ENCODE data around the gene DENND2D.

DENND2D gene

DNA sequence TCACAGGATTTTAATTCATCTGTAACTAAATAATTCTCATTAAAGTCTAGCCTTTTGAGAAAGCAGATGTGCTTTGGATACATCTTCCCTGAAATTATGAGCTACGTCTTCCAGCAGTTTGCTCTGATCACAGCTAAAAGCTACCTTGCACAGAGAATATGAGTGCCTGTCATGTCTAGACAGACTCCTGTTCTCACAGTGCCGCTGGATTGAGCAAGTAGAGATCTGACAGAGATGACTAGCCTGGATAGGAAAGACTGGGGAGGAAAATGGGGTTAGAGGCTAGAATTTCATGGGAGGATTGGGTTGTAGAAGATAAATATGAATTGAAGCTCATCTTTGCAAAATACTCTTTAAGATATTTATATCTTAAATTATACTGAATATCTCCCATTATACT is 36.3 kb downstream of the DENND2D start:
- DNase-seq, result no peak

GRCh38 chr1:111163363-111163762 is 37.1 kb downstream of the DENND2D start:
- no peak for DNase-seq

DNA sequence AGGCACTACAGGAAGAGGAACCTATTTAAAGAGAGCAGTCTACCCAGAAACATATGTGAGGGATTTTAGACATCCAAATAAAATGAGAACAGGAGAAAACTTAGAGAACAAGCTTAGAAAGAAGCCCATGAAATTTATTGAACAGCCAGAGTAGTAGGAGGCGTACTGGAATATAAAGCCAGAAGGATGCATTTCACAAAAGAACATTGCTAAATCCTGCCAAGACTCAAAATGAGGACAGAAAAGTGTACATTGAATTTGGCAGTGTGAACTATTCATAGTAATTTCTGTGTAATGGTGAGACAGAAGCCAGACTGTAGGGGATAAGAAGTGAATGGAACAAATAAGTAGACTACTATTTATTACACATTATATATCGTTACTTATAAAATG is 38.0 kb downstream of the DENND2D start:
- no peak for DNase-seq

DNA sequence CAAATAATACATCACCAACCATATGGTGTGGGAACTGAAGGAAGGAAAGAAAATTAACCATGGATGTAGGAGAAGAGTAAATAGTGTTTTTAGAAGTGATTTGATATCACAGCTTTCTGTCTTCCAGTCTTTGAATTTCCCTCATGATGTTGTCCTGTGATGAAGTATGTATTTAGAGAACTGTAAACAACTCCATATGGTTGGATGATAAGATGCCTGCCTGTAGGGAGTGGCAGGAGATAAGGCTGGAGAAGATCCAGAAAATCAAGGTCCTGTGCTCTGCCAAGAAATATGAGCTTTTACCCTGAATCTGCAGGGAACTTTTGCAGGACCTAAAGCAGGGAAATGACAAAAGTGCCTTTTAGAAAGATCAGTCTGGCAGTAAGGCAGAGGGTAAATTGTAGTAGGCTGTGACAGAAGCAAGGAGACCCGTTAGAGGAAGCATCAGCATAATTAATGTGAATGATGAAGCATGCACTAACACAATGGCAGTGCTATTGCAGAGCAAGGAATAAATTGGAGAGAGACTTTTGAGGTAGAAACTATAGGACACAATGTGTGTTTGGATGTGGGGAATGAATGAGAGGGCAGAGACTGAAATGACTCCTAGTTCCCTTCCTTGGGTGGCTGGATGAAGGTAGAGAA is 38.5 kb downstream of the DENND2D start:
- DNase-seq, result no peak

DNA sequence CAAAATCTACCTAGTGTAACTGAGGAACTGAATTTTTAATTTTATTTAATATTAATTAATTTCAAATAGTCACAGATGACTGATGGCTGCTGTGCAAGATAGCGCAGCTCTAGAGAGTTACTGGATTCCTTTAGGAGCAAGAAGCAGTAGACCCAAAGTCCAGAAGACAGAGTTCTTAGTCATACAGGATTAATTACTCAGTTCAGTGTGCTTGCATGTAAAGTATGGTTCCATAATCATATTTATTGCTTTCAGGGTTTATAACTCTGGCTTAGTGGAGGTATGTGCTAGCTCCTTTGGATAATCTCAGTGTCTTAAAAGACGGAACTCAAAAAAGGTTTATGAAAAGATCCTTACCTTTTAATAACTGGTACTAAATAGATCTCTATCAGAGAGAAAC is 43.0 kb downstream of the DENND2D start:
- no peak for DNase-seq

DNA sequence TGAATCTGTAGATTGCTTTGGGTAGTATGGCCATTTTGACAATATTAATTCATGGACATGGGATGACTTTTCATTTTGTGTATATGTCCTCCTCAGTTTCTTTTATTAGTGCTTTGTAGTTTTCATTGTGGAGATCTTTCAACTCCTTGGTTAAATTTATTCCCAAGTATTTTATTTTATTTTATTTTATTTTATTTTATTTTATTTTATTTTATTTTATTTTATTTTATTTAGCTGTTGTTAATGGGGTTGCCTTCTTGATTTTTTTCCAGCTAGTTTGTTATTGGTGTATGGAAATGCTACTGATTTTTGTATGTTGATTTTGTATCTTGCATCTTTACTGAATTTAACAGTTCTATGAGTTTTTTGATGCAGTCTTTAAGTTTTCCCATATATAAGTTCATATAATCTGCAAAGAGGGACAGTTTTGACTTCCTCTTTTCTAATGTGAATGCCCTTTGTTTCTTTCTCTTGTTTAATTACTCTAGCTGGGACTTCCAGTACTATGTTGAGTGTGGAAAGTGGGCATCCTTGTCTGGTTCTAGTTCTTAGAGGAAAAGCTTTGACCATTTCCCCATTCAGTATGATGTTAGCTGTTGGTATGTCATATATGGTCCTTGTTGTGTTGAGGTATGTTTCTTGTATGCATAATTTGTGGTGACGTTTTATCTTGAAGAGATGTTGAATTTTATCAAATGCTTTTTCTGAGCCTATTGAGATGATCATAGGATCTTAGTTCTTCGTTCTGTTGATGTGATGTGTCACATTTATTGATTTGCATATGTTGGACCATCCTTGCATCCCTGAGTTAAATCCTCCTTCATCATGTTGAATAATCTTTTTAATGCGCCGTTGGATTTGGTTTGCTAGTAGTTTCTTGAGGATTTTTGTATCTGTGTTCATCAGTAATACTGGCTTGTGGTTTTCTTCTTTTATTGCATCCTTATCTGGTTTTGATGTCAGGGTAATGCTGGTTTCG is 46.1 kb downstream of the DENND2D start:
- no peak for DNase-seq

DNA sequence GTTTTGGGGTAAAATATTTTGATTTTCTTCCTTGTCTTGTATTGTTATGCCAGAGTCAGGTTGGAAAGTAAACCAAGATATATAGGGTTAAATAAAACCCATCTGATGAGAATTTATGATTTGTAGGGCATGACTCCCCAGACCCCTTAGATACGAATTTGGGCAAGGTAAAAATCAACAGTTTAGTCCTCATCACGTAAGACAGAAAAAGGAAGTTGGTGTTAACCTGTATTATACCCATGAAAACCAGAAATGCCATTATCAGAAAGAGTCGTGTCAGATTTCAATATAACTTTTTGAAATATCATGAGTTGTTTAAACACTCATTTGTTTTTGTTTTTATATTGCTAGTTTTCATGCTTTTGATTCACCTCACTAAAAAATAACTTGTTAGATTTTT is 48.6 kb downstream of the DENND2D start:
- DNase-seq, result no peak

- DNase-seq, result no peak
These were observed 52.0 kb downstream of the DENND2D start for GRCh38 chr1:111148376-111148881.

- DNase-seq, result no peak
These were observed 52.5 kb downstream of the DENND2D start for GRCh38 chr1:111147948-111148347.

- DNase-seq, result no peak
These were observed 54.3 kb downstream of the DENND2D start for GRCh38 chr1:111145963-111146768.

GRCh38 chr1:111145542-111145941 is 54.9 kb downstream of the DENND2D start:
- DNase-seq, result no peak

GRCh38 chr1:111142356-111142975 is 58.0 kb downstream of the DENND2D start:
- DNase-seq, result no peak

- no peak for DNase-seq
These were observed 58.9 kb downstream of the DENND2D start for GRCh38 chr1:111141245-111142220.

DNA sequence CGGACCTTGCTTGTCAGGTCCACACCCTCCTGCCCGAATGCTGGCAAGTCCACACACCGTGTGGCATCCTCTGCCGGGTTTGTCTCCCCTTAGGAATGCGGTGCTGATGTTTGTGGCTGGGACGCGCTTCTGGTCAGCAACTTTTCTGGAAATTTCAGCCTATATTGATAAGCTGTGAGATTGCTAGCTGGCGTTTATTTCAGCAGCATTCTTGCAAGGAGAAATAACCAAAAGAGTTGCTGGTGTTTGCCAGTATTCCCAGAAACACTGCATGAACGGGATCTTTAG is 59.8 kb downstream of the DENND2D start:
- DNase-seq, result no peak

DNA sequence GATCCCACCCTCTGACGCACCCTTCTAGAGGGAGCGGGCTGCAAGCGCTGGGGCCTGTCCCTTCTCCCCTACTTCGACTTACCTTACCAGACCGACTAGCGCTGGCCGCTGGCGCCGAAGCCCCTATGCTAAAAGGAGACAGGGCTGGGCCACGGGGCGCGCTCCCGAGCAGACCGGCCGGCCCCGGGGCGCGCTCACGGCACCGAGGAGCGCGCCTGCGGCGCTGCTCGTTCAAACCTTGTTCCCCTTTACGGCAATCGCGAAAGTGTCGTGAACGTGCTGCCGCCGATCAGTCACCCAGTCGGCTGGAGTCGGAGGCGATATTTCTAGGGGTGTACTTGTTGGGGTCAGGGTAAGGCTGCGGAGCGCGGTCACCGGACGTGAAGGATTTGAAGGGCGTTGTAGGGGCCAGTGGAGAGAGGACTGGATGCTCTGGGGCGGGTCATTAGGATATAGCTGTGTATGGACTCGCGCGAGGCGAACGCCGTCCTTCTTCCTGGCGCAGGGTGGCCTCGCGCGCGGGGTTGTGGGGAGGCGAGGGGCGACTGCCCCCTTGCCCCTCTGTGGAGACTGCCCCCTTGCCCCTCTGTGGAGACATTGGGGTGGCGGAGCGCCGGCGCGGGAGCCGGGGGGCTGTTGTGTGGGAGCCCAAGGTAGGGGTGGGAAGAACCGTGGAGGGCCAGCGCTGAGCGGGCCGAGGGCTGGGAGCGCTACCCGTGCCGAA is 60.3 kb downstream of the DENND2D start, which contains the start of the genes CEPT1 and DRAM2:
CEPT1 (plus strand) TSS at position 268 of the 724 bp plus-strand sequence. CDS start 7,492 bp downstream, outside the sequence.
DRAM2 (minus strand) TSS at position 138 of the 724 bp plus-strand sequence. CDS start 8,539 bp downstream, outside the sequence.
- DNase-seq, result peak; percentile 94

DNA sequence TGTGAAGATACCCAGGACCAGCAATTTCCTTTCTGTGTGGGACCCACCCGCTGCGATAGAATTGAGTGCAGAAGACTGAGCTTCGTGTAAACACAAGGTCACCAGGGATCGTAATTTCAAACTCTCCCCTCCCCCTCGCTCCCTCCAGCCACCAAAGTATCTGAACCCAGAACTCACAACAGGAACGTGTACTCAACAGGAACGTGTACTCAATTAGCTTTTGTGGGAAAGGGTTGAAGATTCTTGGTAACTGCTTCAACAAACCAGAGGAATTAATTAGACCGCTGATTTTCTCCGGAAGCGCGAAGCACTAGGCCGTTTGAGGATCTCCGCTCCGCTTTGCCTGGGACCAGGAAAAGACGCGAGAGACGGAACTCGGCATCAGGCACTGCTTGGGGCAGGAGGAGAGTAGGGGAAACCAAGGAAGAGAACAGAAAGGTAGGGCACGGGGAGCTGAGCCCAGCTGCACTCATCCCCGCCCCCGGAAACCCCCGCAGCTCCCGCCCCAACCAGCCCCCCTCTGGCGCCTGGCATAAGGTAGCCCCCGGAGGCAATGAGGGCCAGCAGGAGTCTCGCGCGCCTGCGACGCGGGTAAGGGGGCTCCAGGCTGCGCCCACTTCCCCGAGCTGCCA is 61.0 kb downstream of the DENND2D start:
- DNase-seq, result peak in 1 of 2 donors; percentile 26

All from CD4-positive, alpha-beta T cell treated with Interleukin-4 for 1 hour (primary cell).